Stimulated activated naive CD4-positive, alpha-beta T cell (primary cell): ENCODE data around the gene MAB21L4.
A peak's percentile ranks its signal among the peaks of the same experiment; 100 is the strongest.
"Not testable (repeated sequence)": the region's sequence is repeated elsewhere in the genome, so short reads cannot be mapped to it uniquely, and the experiment has no call there.

ENCODE experiments used
- DNase-seq, 6 experiments: peaks; one replicate each; lab custom pipeline; 2025; lab: John Stamatoyannopoulos, UW

The MAB21L4 gene

DNA sequence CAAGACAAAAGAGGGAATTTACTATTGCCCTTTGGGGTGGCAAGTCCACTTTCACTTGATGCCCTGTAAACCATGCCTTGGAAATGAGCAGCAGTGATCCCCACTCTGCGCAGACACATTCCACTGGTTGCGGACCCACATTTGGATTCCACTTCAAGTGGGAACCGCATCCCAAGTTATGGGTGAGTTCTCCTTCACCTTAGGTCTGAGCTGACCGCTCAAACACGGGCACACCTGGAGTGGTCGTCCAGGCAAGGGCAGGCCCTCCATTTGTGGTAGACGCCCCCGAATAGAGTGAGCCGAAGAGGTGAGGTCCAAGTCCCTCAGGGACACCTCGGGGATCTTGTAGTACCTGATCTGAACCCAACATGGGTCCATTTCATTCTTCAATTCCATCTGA is 37.1 kb downstream of the MAB21L4 start:
- DNase-seq, result no peak

DNA sequence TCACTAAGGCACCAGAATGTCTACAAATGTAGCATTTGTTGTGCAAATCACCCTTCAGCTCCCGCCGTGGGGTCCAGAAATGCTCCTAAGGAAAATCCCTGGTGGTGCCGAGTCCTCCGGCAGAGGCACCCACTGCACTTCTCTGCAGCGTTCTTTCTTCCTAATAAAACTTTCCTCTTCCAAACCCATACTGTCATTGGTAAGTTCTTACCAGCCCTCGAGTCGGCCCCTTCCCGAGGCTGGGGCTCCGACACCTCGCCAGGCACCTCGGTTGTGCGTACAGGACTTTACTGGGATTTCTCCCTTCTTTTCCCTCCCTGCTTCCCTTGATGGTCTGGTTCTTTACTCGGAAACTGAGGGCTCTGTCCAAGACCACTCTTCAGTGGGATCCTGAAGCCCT is 37.6 kb downstream of the MAB21L4 start:
- DNase-seq, result no peak

GRCh38 chr2:240857039-240858008 is 38.6 kb downstream of the MAB21L4 start:
- DNase-seq, result no peak

- DNase-seq, result no peak
Observed at GRCh38 chr2:240856151-240856980, 39.6 kb downstream of the MAB21L4 start.

DNA sequence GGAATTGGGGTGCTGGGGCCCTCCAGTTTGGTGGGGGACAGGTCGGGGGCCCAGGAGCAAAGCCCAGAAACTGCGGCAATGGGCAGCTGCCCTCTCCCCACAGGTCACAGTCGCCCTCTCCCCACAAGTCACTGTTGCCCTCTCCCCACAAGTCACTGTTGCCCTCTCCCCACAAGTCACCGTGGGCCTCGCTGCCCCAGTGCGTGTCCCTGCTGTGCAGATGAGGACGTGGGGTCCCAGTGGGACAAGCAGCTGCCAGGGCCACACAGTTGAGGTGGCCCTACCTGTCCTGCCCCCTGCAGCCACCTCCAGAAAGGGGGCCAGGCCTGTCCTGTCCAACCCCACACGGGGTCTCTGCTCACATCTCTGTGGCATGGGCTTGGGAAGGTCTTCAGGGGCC is 40.3 kb downstream of the MAB21L4 start:
- DNase-seq, result no peak

DNA sequence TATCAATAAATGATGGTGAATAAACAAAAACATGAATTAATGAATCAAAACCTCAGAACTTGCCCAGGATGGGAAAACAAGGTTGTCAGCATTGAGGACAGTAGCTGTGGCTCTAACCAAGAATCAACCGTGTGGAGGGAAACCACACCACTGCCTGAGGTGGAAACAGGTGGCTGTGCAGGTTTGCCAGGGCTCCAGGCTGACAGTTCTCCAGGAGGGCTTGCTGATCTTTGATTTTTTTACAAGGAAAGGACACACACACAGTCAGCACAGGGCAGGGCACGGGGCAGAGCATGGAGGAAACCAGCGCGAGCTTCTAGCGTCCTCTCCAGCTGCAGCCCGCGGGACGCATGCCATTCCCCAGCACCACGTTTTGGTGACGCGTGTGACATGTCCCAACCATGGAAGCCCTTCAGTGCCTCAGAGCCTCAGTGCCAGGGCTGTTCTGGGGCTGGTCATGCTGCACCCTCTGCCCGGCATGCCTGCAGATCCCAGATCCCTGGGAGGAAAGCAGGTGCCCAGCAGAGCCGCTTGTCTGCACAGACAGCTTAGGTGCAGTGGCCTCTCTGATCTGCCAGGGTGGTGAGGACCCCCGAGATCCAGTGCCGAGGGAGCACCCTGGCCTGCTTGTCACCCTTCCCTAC is 43.2 kb downstream of the MAB21L4 start:
- DNase-seq, result no peak

GRCh38 chr2:240851078-240851991 is 44.6 kb downstream of the MAB21L4 start:
- peak; percentile 42 to 84 (median 70) for DNase-seq

DNA sequence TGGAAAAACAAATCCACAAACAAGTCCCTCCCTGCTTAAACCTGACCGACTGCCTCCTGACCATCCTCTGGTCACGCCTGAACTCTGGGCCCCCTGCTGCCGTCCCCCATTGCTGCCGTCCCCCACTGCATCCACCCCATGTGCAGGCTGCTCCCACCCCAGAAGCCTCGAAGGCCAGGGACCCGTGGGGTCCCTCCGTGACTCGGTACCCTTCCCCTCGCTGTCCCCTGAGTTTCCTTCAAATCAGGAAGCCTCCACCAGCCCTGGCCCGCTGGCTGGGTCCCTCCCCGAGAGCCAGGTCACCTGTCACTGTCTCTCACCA is 45.2 kb downstream of the MAB21L4 start:
- DNase-seq, result no peak

DNA sequence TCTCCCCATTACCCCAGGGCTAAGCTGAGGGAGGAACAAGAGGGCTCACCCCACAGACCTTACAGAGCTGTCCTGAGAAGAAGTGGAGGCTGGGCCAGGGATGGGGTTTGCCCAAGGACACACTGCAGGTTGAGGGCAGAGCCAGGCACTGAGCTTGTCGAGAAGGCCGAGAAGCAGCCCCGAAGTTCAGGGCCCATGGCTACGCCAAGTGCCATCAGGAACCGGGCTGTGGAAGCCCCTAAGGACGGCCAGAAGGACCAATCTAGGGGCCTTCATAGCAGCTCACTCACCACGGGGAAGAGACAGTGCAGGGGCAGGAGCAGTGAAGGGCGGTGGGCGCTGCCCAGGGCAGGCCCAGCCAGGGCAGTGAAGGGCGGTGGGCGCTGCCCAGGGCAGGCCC is 45.9 kb downstream of the MAB21L4 start:
- DNase-seq, result no peak

- DNase-seq, result no peak
Observed at GRCh38 chr2:240848900-240849680, 46.9 kb downstream of the MAB21L4 start.

DNA sequence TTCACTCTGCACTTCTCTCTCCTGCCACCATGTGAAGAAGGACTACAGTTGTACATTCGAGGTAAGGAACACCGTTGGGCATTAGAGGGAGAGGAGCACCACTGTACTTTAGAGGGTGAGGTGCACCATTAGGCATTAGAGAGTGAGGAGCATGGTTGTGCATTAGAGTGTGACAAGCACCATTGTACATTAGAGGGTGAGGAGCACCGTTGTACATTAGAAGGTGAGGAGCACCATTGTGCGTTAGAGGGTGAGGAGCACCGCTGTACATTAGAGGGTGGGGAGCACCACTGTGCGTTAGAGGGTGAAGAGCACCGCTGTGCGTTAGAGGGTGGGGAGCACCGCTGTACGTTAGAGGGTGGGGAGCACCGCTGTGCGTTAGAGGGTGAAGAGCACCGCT is 48.1 kb downstream of the MAB21L4 start:
- DNase-seq, result no peak

DNA sequence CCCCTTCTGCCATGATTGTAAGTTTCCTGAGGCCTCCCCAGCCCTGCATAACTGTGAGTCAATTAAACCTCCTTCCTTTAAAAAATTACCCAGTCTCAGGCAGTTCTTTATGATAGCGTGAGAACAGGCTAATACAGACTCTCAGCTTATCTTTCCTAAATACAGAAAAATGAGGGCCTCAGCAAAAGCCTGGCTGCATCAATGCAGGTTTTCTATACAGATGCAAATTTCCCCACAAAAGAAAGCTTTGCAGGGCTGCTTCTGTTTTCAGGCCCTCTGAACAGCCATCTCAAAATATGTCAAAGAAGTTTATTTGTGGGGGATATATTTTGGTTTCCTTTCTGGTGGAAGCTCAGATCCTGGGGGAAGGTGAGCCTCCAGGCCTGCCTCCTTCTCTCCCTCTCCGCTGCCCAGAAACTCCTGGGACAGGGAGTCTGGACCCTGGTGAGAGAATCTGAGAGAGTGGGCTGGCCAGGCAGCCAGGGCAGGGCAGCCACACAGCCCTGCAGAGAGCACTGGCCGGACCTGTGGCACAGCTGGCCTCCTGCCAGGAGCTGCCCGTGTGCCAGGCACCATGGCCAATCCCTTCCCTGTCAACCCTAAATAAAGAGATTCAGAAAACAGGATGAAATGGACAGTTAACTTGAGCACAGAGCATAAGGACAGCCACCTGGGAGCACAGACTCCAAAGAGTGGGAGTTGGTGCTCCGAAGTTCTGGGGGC is 48.9 kb downstream of the MAB21L4 start:
- DNase-seq, result no peak

GRCh38 chr2:240846309-240846708 is 49.6 kb downstream of the MAB21L4 start:
- not testable (repeated sequence) for DNase-seq

DNA sequence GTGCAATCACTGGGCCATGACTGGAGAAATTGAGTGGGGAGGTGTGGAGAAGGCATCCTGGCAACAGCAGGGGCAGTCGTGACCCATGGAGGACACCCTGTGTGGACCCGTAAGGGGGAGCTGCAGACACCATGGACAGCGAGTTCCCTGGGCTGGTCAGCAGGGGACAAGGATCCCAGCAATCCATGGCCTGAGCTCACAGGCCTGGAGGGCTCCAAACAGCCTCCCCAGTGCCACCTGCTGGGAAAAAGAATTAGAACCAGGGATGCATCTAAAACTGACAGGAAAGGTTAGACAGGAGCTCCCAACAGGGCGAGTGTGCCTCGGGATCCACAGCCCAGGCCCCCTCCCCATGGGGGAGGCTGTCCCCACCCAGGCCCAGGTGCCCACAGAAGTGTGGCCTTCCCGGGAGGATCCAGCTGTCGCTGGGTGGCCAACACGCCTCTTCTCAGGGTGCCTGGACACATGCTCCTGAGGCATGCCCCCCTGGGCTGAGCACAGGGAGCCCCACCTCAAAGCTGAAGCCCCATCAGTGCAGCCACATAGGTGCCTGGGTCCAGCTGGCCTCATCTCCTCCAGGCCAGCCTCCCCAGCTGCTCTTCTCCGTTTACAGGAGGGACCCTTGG is 55.4 kb downstream of the MAB21L4 start:
- DNase-seq, result peak in 2 of 6 experiments; percentile 25 to 26

GRCh38 chr2:240839152-240840143 is 56.5 kb downstream of the MAB21L4 start:
- no peak for DNase-seq

DNA sequence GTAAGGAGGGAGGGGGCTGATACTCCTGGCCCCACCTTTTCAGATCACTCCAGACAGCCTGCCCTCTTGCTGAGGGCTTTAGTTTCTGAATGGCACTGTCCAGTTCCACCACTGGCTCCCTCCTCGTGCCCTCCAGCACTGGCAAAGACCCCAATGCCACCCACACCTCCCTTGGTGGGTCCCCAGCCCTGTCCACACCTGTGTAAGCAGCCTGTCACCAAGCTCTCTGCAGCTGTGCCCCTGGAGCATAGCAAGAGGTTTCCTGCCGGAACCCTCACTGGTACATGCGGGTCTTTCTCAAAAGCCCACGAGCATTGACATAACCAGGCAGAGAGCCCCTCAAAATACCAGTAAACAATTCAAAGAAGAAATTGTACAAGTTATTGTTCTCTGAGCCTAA is 58.3 kb downstream of the MAB21L4 start:
- no peak for DNase-seq

- DNase-seq, result no peak
Observed at GRCh38 chr2:240836781-240837467, 59.0 kb downstream of the MAB21L4 start.
